Kidney epithelial cell (primary cell): ENCODE measurements around the gene SNRNP70. TPM values are rescaled to one million over a fixed set of nuclear protein-coding genes. Genes with fewer than 3 reads are reported as not detected.
"Not testable (repeated sequence)": the region's sequence is repeated elsewhere in the genome, so short reads cannot be mapped to it uniquely, and the experiment has no call there.

Experiments
- DNase-seq: peaks from one replicate; pipeline ENCODE4 v3.0.0-alpha.2; 2010; ENCODE audit warnings: low read depth
- H3K27me3 ChIP-seq: 2 replicates; pipeline ENCODE4 v1.6.0; 2011; ENCODE audit warnings: low read length; ENCODE audit not compliant: control insufficient read depth, insufficient read depth
- H3K36me3 ChIP-seq: 2 replicates; pipeline ENCODE4 v1.5.1; 2011; ENCODE audit warnings: low read length; ENCODE audit not compliant: control insufficient read depth, insufficient read depth
- H3K4me3 ChIP-seq: 2 replicates; pipeline ENCODE4 v1.5.1; 2011; ENCODE audit warnings: low read depth, mild to moderate bottlenecking, control low read depth, low read length
- CTCF ChIP-seq: IDR thresholded peaks from 2 replicates; pipeline ENCODE4 v1.5.1; 2011; ENCODE audit warnings: mild to moderate bottlenecking, moderate library complexity, low read length, control low read depth, inconsistent platforms; ENCODE audit not compliant: insufficient read depth, poor library complexity, severe bottlenecking
- total RNA-seq: library from RNA; depleted of rRNA; stranded (reverse); fragments of >200 nt; gene quantifications from 2 replicates; pipeline ENCODE4 v1.2.3, GENCODE V29; 2015

SNRNP70 gene
- total RNA-seq, 1 donor from 2014 or later, result 108 TPM

GRCh38 chr19:49120325-49120683 is 35.1 kb downstream of the SNRNP70 start:
- no peak for TF ChIP-seq CTCF
- no peak for DNase-seq
- Histone ChIP-seq H3K27me3 (peaks cover 21% of the 10 kb centered on the region), H3K36me3 (no peaks in the 10 kb centered on the region), H3K4me3 (no peak overlapping the region)

DNA sequence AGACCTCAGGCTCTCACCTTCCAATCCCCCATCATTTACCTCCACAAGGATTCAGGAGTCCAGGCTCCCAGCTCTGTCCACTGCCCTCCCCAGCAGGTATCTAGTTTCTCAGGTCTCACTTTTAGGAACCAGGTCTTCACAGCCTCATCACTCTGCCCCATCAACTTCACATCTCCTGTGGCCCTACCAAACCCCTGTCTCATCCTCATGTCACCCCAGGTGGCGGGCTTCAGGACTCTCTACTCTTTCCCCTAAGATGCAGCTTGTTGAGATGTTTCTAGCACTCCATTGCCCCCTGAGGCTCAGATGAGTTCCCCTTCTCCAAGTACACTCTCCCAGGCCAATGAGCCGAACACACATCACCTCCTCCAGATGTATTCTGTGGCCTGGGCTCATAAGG is 35.6 kb downstream of the SNRNP70 start:
- H3K4me3 ChIP-seq, result no peak overlapping the region
- H3K27me3 ChIP-seq, result peaks cover 23% of the 10 kb centered on the region
- DNase-seq, result no peak
- no peak for TF ChIP-seq CTCF
- no peaks in the 10 kb centered on the region for H3K36me3 ChIP-seq

- H3K27me3 ChIP-seq, result peaks cover 23% of the 10 kb centered on the region
- not testable (repeated sequence) for H3K36me3 ChIP-seq, H3K4me3 ChIP-seq
Observed at GRCh38 chr19:49121841-49122240, 36.6 kb downstream of the SNRNP70 start.

DNA sequence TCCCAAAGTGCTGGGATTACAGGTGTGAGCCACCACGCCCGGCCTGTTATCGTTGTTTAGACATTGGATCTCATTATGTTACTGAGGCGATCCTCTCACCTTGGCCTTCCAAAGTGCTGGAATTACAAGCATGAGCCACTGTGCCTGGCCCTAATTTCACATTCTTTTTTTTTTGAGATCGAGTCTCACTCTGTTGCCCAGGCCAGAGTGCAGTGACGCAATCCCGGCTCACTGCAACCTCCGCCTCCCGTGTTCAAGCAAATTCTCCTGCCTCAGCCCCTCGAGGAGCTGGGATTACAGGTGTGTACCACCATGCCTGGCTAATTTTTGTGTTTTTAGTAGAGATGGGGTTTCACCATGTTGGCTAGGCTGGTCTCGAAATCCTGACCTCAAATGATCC is 38.0 kb downstream of the SNRNP70 start:
- H3K4me3 ChIP-seq, DNase-seq: not testable (repeated sequence)

More at GRCh38 chr19:49121841-49122240, 36.6 kb downstream of the SNRNP70 start:
- DNase-seq, result not testable (repeated sequence)

DNA sequence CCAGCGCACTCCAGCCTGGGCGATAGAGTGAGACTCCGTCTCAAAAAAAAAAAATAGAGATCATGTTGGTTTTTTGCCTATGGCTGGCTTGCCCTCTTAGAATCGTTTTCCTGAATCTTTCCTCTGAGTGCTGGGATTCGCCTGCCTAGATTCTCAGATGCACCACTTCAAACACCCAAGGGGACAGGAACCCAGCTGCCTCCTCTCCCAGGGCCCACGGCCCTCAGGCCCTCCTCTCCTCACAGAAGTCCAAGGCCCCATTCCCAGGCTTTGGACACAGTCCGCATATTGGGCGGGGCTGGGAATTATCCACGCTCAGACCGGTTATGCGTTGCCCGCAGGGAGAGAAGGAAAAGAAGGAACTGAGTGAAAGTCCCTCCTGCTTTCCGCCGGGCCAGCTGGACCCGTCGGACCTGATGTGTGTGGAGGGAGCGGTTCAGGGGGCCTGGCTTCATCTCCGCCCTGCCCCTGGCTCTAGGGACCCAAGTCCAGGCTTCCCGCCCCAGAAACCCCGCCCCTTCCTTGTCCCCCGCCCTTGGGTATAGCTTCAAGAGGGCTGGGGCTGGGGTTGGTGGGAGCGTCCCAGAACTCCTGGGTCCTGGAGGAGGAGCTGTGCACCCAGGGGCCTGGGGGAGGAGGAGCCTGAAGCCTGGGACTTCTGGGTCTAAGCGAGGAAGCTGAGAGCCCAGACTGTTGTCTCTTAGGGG is 39.9 kb downstream of the SNRNP70 start:
- no peak for DNase-seq
- TF ChIP-seq CTCF, result no peak
- peaks cover 14% of the 10 kb centered on the region for H3K27me3 ChIP-seq
- no peak overlapping the region for H3K4me3 ChIP-seq
- no peaks in the 10 kb centered on the region for H3K36me3 ChIP-seq

More for the DNA sequence above, 38.0 kb downstream of the SNRNP70 start:
- peaks cover 23% of the 10 kb centered on the region for H3K27me3 ChIP-seq
- H3K36me3 ChIP-seq, result not testable (repeated sequence)

- no peaks in the 10 kb centered on the region for H3K36me3 ChIP-seq
- DNase-seq, result no peak
- H3K4me3 ChIP-seq, result no peak overlapping the region
- no peak for TF ChIP-seq CTCF
- peaks cover 6% of the 10 kb centered on the region for H3K27me3 ChIP-seq
Observed at GRCh38 chr19:49126575-49126974, 41.3 kb downstream of the SNRNP70 start.

DNA sequence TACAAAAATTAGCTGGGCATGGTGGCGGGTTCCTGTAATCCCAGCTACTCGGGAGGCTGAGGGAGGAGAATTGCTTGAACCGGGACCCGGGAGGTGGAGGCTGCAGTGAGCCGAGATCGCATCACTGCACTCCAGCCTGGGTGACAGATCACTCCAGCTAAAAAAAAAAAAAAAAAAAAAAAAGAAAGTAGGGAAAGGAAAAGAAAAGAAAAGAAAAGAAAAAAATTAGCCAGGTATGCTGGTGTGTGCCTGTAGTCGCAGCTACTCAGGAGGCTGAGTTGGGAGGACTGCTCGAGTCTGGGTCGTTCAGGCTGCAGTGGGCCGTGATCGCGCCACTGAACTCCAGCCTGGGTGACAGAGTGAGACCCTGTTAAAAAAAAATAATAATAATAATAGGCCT is 42.0 kb downstream of the SNRNP70 start:
- not testable (repeated sequence) for H3K36me3 ChIP-seq, H3K27me3 ChIP-seq, DNase-seq, H3K4me3 ChIP-seq
